WTC11 (cell line): ENCODE measurements around the gene ADARB2. TPM values are rescaled to one million over a fixed set of nuclear protein-coding genes. Genes with fewer than 3 reads are reported as not detected.

Experiments used
- ATAC-seq: fragments of 200-7000 bp; cut with Tn5 transposase; 2 replicates; pipeline ENCODE4 v1.10.0; 2021; ENCODE audit warnings: mild to moderate bottlenecking, moderate library complexity
- CTCF ChIA-PET: fragments of 300-600 bp; sonication (Branson Sonifier 250); formaldehyde crosslinking; loops from one replicate; lab custom pipeline; 2021; ENCODE audit warnings: antibody characterized with exemption; lab: Charles Lee
- POLR2A ChIA-PET: fragments of 350-600 bp; sonication (Branson Sonifier 250); formaldehyde crosslinking; loops from one replicate; lab custom pipeline; 2021; ENCODE audit warnings: antibody characterized with exemption; lab: Charles Lee
- DNase-seq: peaks from one replicate; pipeline ENCODE4 v3.0.0; 2021; ENCODE audit warnings: low spot score
- H3K27ac Mint-ChIP-seq: 2 replicates; pipeline ENCODE4 v1.8.0; 2021; ENCODE audit warnings: mixed read lengths
- H3K27me3 Mint-ChIP-seq: 2 replicates; pipeline ENCODE4 v1.8.0; 2021; ENCODE audit warnings: low read depth, mild to moderate bottlenecking, moderate library complexity, mixed read lengths
- H3K36me3 Mint-ChIP-seq: 2 replicates; pipeline ENCODE4 v1.8.0; 2021; ENCODE audit warnings: mixed read lengths
- H3K4me1 Mint-ChIP-seq: 2 replicates; pipeline ENCODE4 v1.8.0; 2022; ENCODE audit warnings: mixed read lengths
- H3K4me3 Mint-ChIP-seq: 2 replicates; pipeline ENCODE4 v1.8.0; 2021; ENCODE audit warnings: mild to moderate bottlenecking, moderate library complexity, mixed read lengths
- H3K9me3 Mint-ChIP-seq: 2 replicates; pipeline ENCODE4 v1.8.0; 2021; ENCODE audit warnings: mixed read lengths
- AFF4 ChIP-seq: sonication (generic); formaldehyde crosslinking; IDR thresholded peaks from 2 replicates; pipeline ENCODE4 v1.8.1; 2023; ENCODE audit warnings: mild to moderate bottlenecking, missing genetic modification reagents, borderline replicate concordance
- CBFB ChIP-seq: sonication (generic); formaldehyde crosslinking; IDR thresholded peaks from 2 replicates; pipeline ENCODE4 v1.8.1; 2022; ENCODE audit warnings: mild to moderate bottlenecking, low read depth, missing genetic modification reagents
- CDX4 ChIP-seq: fragments of 250-450 bp; sonication (Bioruptor Pico); IDR thresholded peaks from 2 replicates; pipeline ENCODE4 v1.9.0; 2021; ENCODE audit warnings: moderate library complexity, mild to moderate bottlenecking, inconsistent platforms, borderline replicate concordance
- CREM ChIP-seq: sonication (generic); formaldehyde crosslinking; IDR thresholded peaks from 2 replicates; pipeline ENCODE4 v1.8.1; 2022; ENCODE audit warnings: mild to moderate bottlenecking, missing genetic modification reagents, moderate library complexity
- CTCF ChIP-seq: fragments of 200-600 bp; IDR thresholded peaks from 2 replicates; pipeline ENCODE4 v1.8.0; 2022; ENCODE audit warnings: antibody characterized with exemption
- E2F5 ChIP-seq: sonication (generic); formaldehyde crosslinking; IDR thresholded peaks from 2 replicates; pipeline ENCODE4 v1.8.1; 2022; ENCODE audit warnings: mild to moderate bottlenecking, moderate library complexity, missing genetic modification reagents
- EMX1 ChIP-seq: fragments of 250-450 bp; sonication (Bioruptor Pico); IDR thresholded peaks from 2 replicates; pipeline ENCODE4 v1.8.0; 2021; ENCODE audit warnings: mild to moderate bottlenecking
- GRHL2 ChIP-seq: fragments of 250-450 bp; sonication (Bioruptor Pico); IDR thresholded peaks from 2 replicates; pipeline ENCODE4 v1.8.0; 2022; ENCODE audit warnings: mild to moderate bottlenecking, moderate library complexity; ENCODE audit not compliant: insufficient replicate concordance, severe bottlenecking
- JAZF1 ChIP-seq: fragments of 250-450 bp; sonication (Bioruptor Pico); IDR thresholded peaks from 2 replicates; pipeline ENCODE4 v1.9.0; 2021; ENCODE audit warnings: moderate library complexity, mild to moderate bottlenecking, inconsistent platforms
- NR2C2 ChIP-seq: sonication (generic); formaldehyde crosslinking; IDR thresholded peaks from 2 replicates; pipeline ENCODE4 v1.8.0; 2022; ENCODE audit warnings: mild to moderate bottlenecking, missing genetic modification reagents
- PREB ChIP-seq: sonication (generic); formaldehyde crosslinking; IDR thresholded peaks from 2 replicates; pipeline ENCODE4 v1.8.1; 2022; ENCODE audit warnings: mild to moderate bottlenecking, missing genetic modification reagents, moderate library complexity, borderline replicate concordance
- SMAD3 ChIP-seq: sonication (generic); formaldehyde crosslinking; IDR thresholded peaks from 2 replicates; pipeline ENCODE4 v1.8.0; 2022; ENCODE audit warnings: missing genetic modification reagents, mild to moderate bottlenecking, borderline replicate concordance
- SOX15 ChIP-seq: fragments of 250-450 bp; sonication (Bioruptor Pico); IDR thresholded peaks from 2 replicates; pipeline ENCODE4 v1.9.0; 2021; ENCODE audit warnings: mild to moderate bottlenecking
- ZBTB21 ChIP-seq: sonication (generic); formaldehyde crosslinking; IDR thresholded peaks from 2 replicates; pipeline ENCODE4 v1.8.1; 2023; ENCODE audit warnings: mild to moderate bottlenecking, missing genetic modification reagents, borderline replicate concordance
- ZMAT4 ChIP-seq: fragments of 250-450 bp; sonication (Bioruptor Pico); IDR thresholded peaks from 2 replicates; pipeline ENCODE4 v1.9.0; 2021; ENCODE audit warnings: mild to moderate bottlenecking
- ZNF232 ChIP-seq: sonication (generic); formaldehyde crosslinking; IDR thresholded peaks from 2 replicates; pipeline ENCODE4 v1.8.0; 2022; ENCODE audit warnings: mild to moderate bottlenecking, missing genetic modification reagents
- ZNF532 ChIP-seq: fragments of 250-450 bp; sonication (Bioruptor Pico); IDR thresholded peaks from 2 replicates; pipeline ENCODE4 v1.9.0; 2021; ENCODE audit warnings: mild to moderate bottlenecking, borderline replicate concordance
- ZSCAN18 ChIP-seq: fragments of 250-450 bp; sonication (Bioruptor Pico); IDR thresholded peaks from 2 replicates; pipeline ENCODE4 v2.1.2; 2022; ENCODE audit warnings: mild to moderate bottlenecking, moderate library complexity
- total RNA-seq: library from RNA; stranded (reverse); gene quantifications from 3 replicates; pipeline ENCODE4 v1.2.3, GENCODE V29; 2021

Gene ADARB2
- total RNA-seq, 1 experiment from 2014 or later = 3.7 TPM

- DNase-seq (no peak), ATAC-seq (peak; percentile 24; the same call in 1 of the 2 replicates)
- H3K27ac Mint-ChIP-seq = 0 out of 2 replicates have a peak overlapping the region, but pooled peaks have one; percentile 11
- H3K36me3 Mint-ChIP-seq = peaks cover 18% of the 10 kb centered on the region
- ChIA-PET POLR2A (no interaction called here), CTCF (interaction anchor here (0.7 to 1.5 kb wide), 4 partner anchors 8 to 220 kb away, joined by 3 to 4 read pairs (median 3); no protein-coding TSS in a partner anchor)
- TF ChIP-seq JAZF1 (CRISPR knock-in tag) (no peak), CBFB (CRISPR knock-in tag) (no peak), ZBTB21 (CRISPR knock-in tag) (no peak), EMX1 (no peak)
- no peak overlapping the region for H3K4me3 Mint-ChIP-seq
- peaks cover 5% of the 10 kb centered on the region for H3K27me3 Mint-ChIP-seq
- peaks cover 27% of the 10 kb centered on the region for H3K9me3 Mint-ChIP-seq
- peaks cover 3% of the 10 kb centered on the region; the same call in 1 of the 2 replicates for H3K4me1 Mint-ChIP-seq
These were observed 588.3 kb downstream of the ADARB2 start for GRCh38 chr10:1148855-1149605.

- no peak for DNase-seq
- TF ChIP-seq CDX4 = no peak
- TF ChIP-seq AFF4 (CRISPR knock-in tag) = no peak
- no peak for TF ChIP-seq NR2C2 (CRISPR knock-in tag)
- TF ChIP-seq E2F5 (CRISPR knock-in tag) = no peak
- TF ChIP-seq GRHL2 (CRISPR knock-in tag) = no peak
- TF ChIP-seq ZSCAN18 (CRISPR knock-in tag) = no peak
- no peak for TF ChIP-seq CTCF
- TF ChIP-seq SOX15 (CRISPR knock-in tag) = no peak
- TF ChIP-seq ZNF232 = no peak
- TF ChIP-seq ZMAT4 (CRISPR knock-in tag) = no peak
- TF ChIP-seq CREM (CRISPR knock-in tag) = no peak
- no peak for TF ChIP-seq PREB (CRISPR knock-in tag)
- no peak for TF ChIP-seq ZNF532 (CRISPR knock-in tag)
- no peak for TF ChIP-seq SMAD3 (CRISPR knock-in tag)
These were observed 589.5 kb downstream of the ADARB2 start for GRCh38 chr10:1147810-1148209.

More at GRCh38 chr10:1147810-1148209, 589.5 kb downstream of the ADARB2 start:
- CTCF ChIA-PET = interaction anchor here (1.1 to 1.3 kb wide), 2 partner anchors 37 to 273 kb away, joined by 3 to 4 read pairs; no protein-coding TSS in a partner anchor
- Mint-ChIP-seq H3K4me3 (no peak overlapping the region), H3K4me1 (no peaks in the 10 kb centered on the region), H3K27ac (no peak overlapping the region), H3K9me3 (peaks cover 35% of the 10 kb centered on the region), H3K27me3 (peaks cover 4% of the 10 kb centered on the region), H3K36me3 (peaks cover 18% of the 10 kb centered on the region)
- ATAC-seq = no peak
- POLR2A ChIA-PET = no interaction called here
